Measurements from ENCODE around the gene MS4A8. TPM values are rescaled to one million over a fixed set of nuclear protein-coding genes. Genes with fewer than 3 reads are reported as not detected.
"Not testable (repeated sequence)": the region's sequence is repeated elsewhere in the genome, so short reads cannot be mapped to it uniquely, and the experiment has no call there.

Gene MS4A8
- not detected for polyA plus RNA-seq

GRCh38 chr11:60699284-60699691 is at the start of gene MS4A8:
Gene MS4A8 (plus strand): TSS chr11:60699612. CDS start chr11:60700861, 1,249 bp downstream.
- Mint-ChIP-seq H3K4me3 (no peak within 1 kb of the TSS), H3K36me3 (peaks cover 1% of the 10 kb centered on the region), H3K4me1 (no peaks in the 10 kb centered on the region), H3K27ac (no peak within 1 kb of the TSS), H3K9me3 (peaks cover 0 to 10% (median 0%) of the 10 kb centered on the region in 3 donors), H3K27me3 (peaks cover 1% of the 10 kb centered on the region)

GRCh38 chr11:60657888-60658287 is 41.5 kb upstream of the MS4A8 start:
- Mint-ChIP-seq H3K27ac (no peak overlapping the region), H3K9me3 (peaks cover 0 to under 1% (median 0%) of the 10 kb centered on the region in 3 donors), H3K4me1 (peaks cover 0 to 1% (median 0%) of the 10 kb centered on the region in 3 donors), H3K36me3 (peaks cover 2% of the 10 kb centered on the region), H3K4me3 (no peak overlapping the region), H3K27me3 (peaks cover 7% of the 10 kb centered on the region)

- no peak overlapping the region for H3K4me3 Mint-ChIP-seq
- no peak overlapping the region for H3K27ac Mint-ChIP-seq
- H3K9me3 Mint-ChIP-seq = no peaks in the 10 kb centered on the region
- peaks cover 2% of the 10 kb centered on the region for H3K36me3 Mint-ChIP-seq
- peaks cover 0 to 1% (median 0%) of the 10 kb centered on the region in 3 donors for H3K4me1 Mint-ChIP-seq
- H3K27me3 Mint-ChIP-seq = peaks cover 5% of the 10 kb centered on the region
Observed at GRCh38 chr11:60658409-60658808, 41.0 kb upstream of the MS4A8 start.

- Mint-ChIP-seq H3K27me3 (peaks cover 3% of the 10 kb centered on the region), H3K9me3 (peaks cover 9 to 21% (median 11%) of the 10 kb centered on the region in 3 donors), H3K4me1 (no peaks in the 10 kb centered on the region), H3K4me3 (peak overlapping the region in 1 of 4 donors; percentile 28), H3K27ac (no peak overlapping the region), H3K36me3 (no peaks in the 10 kb centered on the region)
Observed at GRCh38 chr11:60672255-60672654, 27.2 kb upstream of the MS4A8 start.

GRCh38 chr11:60678231-60678630 is 21.2 kb upstream of the MS4A8 start:
- H3K36me3 Mint-ChIP-seq, H3K27me3 Mint-ChIP-seq, H3K4me3 Mint-ChIP-seq, H3K27ac Mint-ChIP-seq, H3K4me1 Mint-ChIP-seq: not testable (repeated sequence)
- H3K9me3 Mint-ChIP-seq = peaks cover 7 to 33% (median 16%) of the 10 kb centered on the region in 3 donors

GRCh38 chr11:60679879-60680278 is 19.5 kb upstream of the MS4A8 start:
- peaks cover 11 to 14% (median 12%) of the 10 kb centered on the region in 3 donors for H3K4me1 Mint-ChIP-seq
- H3K36me3 Mint-ChIP-seq = peaks cover 6% of the 10 kb centered on the region
- H3K4me3 Mint-ChIP-seq = no peak overlapping the region
- H3K27ac Mint-ChIP-seq = no peak overlapping the region
- H3K9me3 Mint-ChIP-seq = peaks cover 7 to 30% (median 16%) of the 10 kb centered on the region in 3 donors
- H3K27me3 Mint-ChIP-seq = no peaks in the 10 kb centered on the region

- peaks cover 7 to 30% (median 16%) of the 10 kb centered on the region in 3 donors for H3K9me3 Mint-ChIP-seq
- H3K27ac Mint-ChIP-seq = no peak overlapping the region
- H3K27me3 Mint-ChIP-seq = no peaks in the 10 kb centered on the region
- peaks cover 11 to 14% (median 12%) of the 10 kb centered on the region in 3 donors for H3K4me1 Mint-ChIP-seq
- peaks cover 6% of the 10 kb centered on the region for H3K36me3 Mint-ChIP-seq
- H3K4me3 Mint-ChIP-seq = no peak overlapping the region
Observed at GRCh38 chr11:60680455-60681119, 18.8 kb upstream of the MS4A8 start.

- Mint-ChIP-seq H3K4me1 (peaks cover 11 to 14% (median 12%) of the 10 kb centered on the region in 3 donors), H3K4me3 (peak overlapping the region in 2 of 4 donors; percentile 10 to 82), H3K27ac (peak overlapping the region; percentile 62 to 87 (median 65))
- not testable (repeated sequence) for H3K36me3 Mint-ChIP-seq, H3K27me3 Mint-ChIP-seq, H3K9me3 Mint-ChIP-seq
Observed at GRCh38 chr11:60684541-60684848, 14.9 kb upstream of the MS4A8 start.

GRCh38 chr11:60691661-60692060 is 7.8 kb upstream of the MS4A8 start:
- Mint-ChIP-seq H3K4me1 (no peaks in the 10 kb centered on the region), H3K36me3 (peaks cover 1% of the 10 kb centered on the region), H3K27me3 (no peaks in the 10 kb centered on the region), H3K9me3 (peaks cover 0 to 10% (median 0%) of the 10 kb centered on the region in 3 donors), H3K27ac (no peak overlapping the region), H3K4me3 (no peak overlapping the region)

- Mint-ChIP-seq H3K4me3 (no peak overlapping the region), H3K4me1 (peaks cover 0 to 2% (median 0%) of the 10 kb centered on the region in 3 donors), H3K9me3 (peaks cover 0 to 8% (median 0%) of the 10 kb centered on the region in 3 donors), H3K27ac (no peak overlapping the region), H3K27me3 (peaks cover 1% of the 10 kb centered on the region), H3K36me3 (peaks cover 1% of the 10 kb centered on the region)
Observed at GRCh38 chr11:60699936-60700335, 524 bp downstream of the MS4A8 start.

GRCh38 chr11:60700689-60701468 is 1.5 kb downstream of the MS4A8 start:
- no peaks in the 10 kb centered on the region for H3K36me3 Mint-ChIP-seq
- no peak overlapping the region for H3K27ac Mint-ChIP-seq
- H3K9me3 Mint-ChIP-seq = no peaks in the 10 kb centered on the region
- H3K27me3 Mint-ChIP-seq = peaks cover 1% of the 10 kb centered on the region
- H3K4me1 Mint-ChIP-seq = peaks cover 0 to 2% (median 0%) of the 10 kb centered on the region in 3 donors
- H3K4me3 Mint-ChIP-seq = no peak overlapping the region

GRCh38 chr11:60701469-60701818 is 2.0 kb downstream of the MS4A8 start:
- H3K9me3 Mint-ChIP-seq = no peaks in the 10 kb centered on the region
- H3K27me3 Mint-ChIP-seq = peaks cover 1% of the 10 kb centered on the region
- no peak overlapping the region for H3K27ac Mint-ChIP-seq

GRCh38 chr11:60703374-60703773 is 4.0 kb downstream of the MS4A8 start:
- Mint-ChIP-seq H3K27ac (no peak overlapping the region), H3K27me3 (peaks cover 6% of the 10 kb centered on the region)

More at GRCh38 chr11:60701469-60701818, 2.0 kb downstream of the MS4A8 start:
- Mint-ChIP-seq H3K4me1 (peaks cover 0 to 2% (median 0%) of the 10 kb centered on the region in 3 donors), H3K4me3 (no peak overlapping the region), H3K36me3 (no peaks in the 10 kb centered on the region)

GRCh38 chr11:60705895-60706294 is 6.5 kb downstream of the MS4A8 start:
- H3K4me1 Mint-ChIP-seq = peaks cover 0 to 2% (median 0%) of the 10 kb centered on the region in 3 donors
- no peaks in the 10 kb centered on the region for H3K9me3 Mint-ChIP-seq
- H3K27ac Mint-ChIP-seq = no peak overlapping the region
- peaks cover 6% of the 10 kb centered on the region for H3K27me3 Mint-ChIP-seq
- H3K36me3 Mint-ChIP-seq = no peaks in the 10 kb centered on the region
- no peak overlapping the region for H3K4me3 Mint-ChIP-seq

More at GRCh38 chr11:60703374-60703773, 4.0 kb downstream of the MS4A8 start:
- Mint-ChIP-seq H3K9me3 (no peaks in the 10 kb centered on the region), H3K4me3 (no peak overlapping the region), H3K4me1 (peaks cover 0 to 2% (median 0%) of the 10 kb centered on the region in 3 donors), H3K36me3 (no peaks in the 10 kb centered on the region)

GRCh38 chr11:60706931-60707330 is 7.5 kb downstream of the MS4A8 start:
- Mint-ChIP-seq H3K36me3 (no peaks in the 10 kb centered on the region), H3K27ac (no peak overlapping the region), H3K4me1 (peaks cover 0 to 2% (median 0%) of the 10 kb centered on the region in 3 donors), H3K9me3 (no peaks in the 10 kb centered on the region), H3K27me3 (peaks cover 5% of the 10 kb centered on the region), H3K4me3 (no peak overlapping the region)
